Stimulated activated CD4-positive, alpha-beta T cell treated with anti-CD3 and anti-CD28 coated beads, Interleukin-2, amount 100 ng/mL, for 24 hours (primary cell): Measurements from ENCODE around the gene LILRA5.
A peak's percentile ranks its signal among the peaks of the same experiment; 100 is the strongest.
"Not testable (repeated sequence)": the region's sequence is repeated elsewhere in the genome, so short reads cannot be mapped to it uniquely, and the experiment has no call there.

ENCODE experiments used
- DNase-seq, 2 donors: peaks; one replicate each; pipeline ENCODE4 v3.0.0-alpha.2; 2020

Gene LILRA5

DNA sequence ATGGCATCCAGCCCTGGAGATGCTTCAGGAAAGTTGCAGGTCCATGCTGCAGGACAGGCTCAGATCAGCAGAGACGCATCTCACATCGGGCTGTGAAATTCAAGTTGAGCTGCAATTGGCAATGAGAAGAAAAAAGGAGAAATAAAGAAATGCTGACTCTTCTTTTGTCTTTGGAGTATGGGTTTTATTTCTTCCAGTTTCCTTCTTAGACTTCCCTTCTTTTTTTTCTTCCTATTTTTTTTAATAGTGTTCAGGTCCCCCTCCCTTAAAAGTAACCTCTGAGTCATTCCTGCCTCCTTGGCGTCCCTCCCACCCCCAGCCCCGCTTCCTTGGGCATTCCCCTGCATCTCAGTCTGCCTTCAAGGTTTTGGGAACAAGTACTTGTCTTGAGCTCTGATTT, 41.4 kb downstream of the LILRA5 start:
- DNase-seq, result not testable (repeated sequence)

GRCh38 chr19:54271106-54271505, 41.9 kb downstream of the LILRA5 start:
- no peak for DNase-seq

- DNase-seq, result no peak
Observed at GRCh38 chr19:54268936-54269335, 44.0 kb downstream of the LILRA5 start.

DNA sequence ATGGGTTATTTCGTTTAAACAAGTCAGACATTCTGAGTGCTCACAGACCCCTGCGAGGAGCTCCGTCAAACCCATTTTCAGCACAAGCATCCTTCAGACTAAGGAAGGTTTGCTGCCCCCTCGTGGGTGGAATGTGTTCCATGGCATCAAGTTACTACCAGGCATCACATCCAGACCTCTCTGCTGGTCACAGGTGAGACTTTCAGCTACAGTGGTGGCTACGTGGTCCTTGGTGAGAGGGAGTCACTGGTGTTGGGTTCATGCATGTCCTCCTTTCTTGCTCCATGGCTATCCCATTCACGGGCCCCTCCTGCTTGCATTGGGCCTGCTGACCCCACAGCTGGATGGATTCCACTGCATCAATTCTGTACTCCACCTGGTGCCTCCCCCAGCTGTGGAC, 46.8 kb downstream of the LILRA5 start:
- DNase-seq, result peak; percentile 78 to 85

GRCh38 chr19:54262470-54262869, 50.5 kb downstream of the LILRA5 start:
- no peak for DNase-seq

DNA sequence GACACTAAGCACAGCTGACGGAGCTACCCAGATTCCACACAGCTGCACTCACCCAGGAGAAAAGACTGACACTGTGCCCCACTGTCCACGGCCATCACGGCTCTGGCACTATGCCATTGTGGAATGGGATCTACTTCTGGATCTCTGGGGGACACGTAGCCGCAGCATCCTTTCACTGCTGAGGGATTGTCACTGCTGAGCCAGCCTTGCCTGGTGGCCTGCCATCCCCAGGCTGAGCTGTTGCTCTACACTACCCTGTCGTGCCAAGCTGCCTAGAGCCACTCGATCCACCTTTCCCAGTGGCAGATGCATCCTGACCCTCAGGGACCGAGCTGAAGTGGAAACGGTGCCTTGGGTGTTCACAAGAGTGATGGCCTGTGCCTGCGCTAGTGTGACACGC, 50.9 kb downstream of the LILRA5 start:
- no peak for DNase-seq

DNA sequence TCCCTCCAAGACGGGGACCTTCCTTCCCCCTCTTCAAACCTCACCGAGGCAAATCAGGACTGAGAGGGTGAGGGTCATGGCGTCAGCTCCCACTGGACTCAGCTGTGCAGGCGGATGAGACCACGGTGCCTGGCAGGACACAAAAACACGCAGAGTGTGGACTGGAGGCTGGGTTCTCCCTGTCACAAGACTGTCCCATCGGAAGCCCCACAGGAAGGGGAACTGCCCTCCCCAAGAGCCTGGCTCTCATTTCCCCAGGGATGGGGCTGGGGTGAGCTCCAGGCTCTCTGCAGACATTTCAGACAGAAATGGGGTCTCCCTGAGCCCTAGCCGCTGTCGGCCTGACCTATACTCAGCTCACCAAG, 55.9 kb downstream of the LILRA5 start, which contains the start of gene LILRB5:
TSS of gene LILRB5 (minus strand) at position 158 of the 365 bp plus-strand sequence. CDS start at position 78, 80 bp downstream.
- DNase-seq, result no peak
